Activated CD4-positive, alpha-beta T cell treated with anti-CD3 and anti-CD28 coated beads, Interleukin-2, amount 10 ng/mL, durations not matched to agents 24 days and 14 days (primary cell): ENCODE results near the gene ELF4. TPM values are rescaled to one million over a fixed set of nuclear protein-coding genes. Genes with fewer than 3 reads are reported as not detected.
A peak's percentile ranks its signal among the peaks of the same experiment; 100 is the strongest.

Experiments
- DNase-seq: peaks from one replicate; pipeline ENCODE4 v3.0.0; 2022
- H3K27ac Mint-ChIP-seq: one replicate; pipeline ENCODE4 v1.8.0; 2022; ENCODE audit warnings: mild to moderate bottlenecking, mixed read lengths
- H3K27me3 Mint-ChIP-seq: one replicate; pipeline ENCODE4 v1.8.0; 2022; ENCODE audit warnings: mixed read lengths
- H3K36me3 Mint-ChIP-seq: one replicate; pipeline ENCODE4 v1.8.0; 2022; ENCODE audit warnings: low read depth, mild to moderate bottlenecking, mixed read lengths
- H3K4me1 Mint-ChIP-seq: one replicate; pipeline ENCODE4 v1.8.0; 2021; ENCODE audit warnings: mixed read lengths
- H3K4me3 Mint-ChIP-seq: one replicate; pipeline ENCODE4 v1.8.0; 2022; ENCODE audit warnings: mild to moderate bottlenecking, moderate library complexity, mixed read lengths
- H3K9me3 Mint-ChIP-seq: one replicate; pipeline ENCODE4 v1.8.0; 2021; ENCODE audit warnings: mixed read lengths
- intact Hi-C: fragments of 100-400 bp; cut with micrococcal nuclease; formaldehyde crosslinking; loops from one replicate; pipeline ENCODE4 v1.15.1; 2023
- total RNA-seq: library from RNA; stranded (reverse); gene quantifications from 2 replicates; pipeline ENCODE4 v1.2.3, GENCODE V29; 2022

The ELF4 gene
- total RNA-seq, 1 donor from 2014 or later = 29.5 TPM

GRCh38 chrX:130105244-130105643 lies 5.1 kb downstream of the ELF4 start:
- peaks cover 30% of the 10 kb centered on the region for H3K4me1 Mint-ChIP-seq
- no peaks in the 10 kb centered on the region for H3K27me3 Mint-ChIP-seq
- H3K4me3 Mint-ChIP-seq = no peak overlapping the region
- H3K36me3 Mint-ChIP-seq = peaks cover 15% of the 10 kb centered on the region
- no peak for DNase-seq
- intact Hi-C loops = no loop called here
- no peak overlapping the region for H3K27ac Mint-ChIP-seq
- no peaks in the 10 kb centered on the region for H3K9me3 Mint-ChIP-seq

- H3K4me1 Mint-ChIP-seq = peaks cover 35% of the 10 kb centered on the region
- peaks cover 13% of the 10 kb centered on the region for H3K36me3 Mint-ChIP-seq
- intact Hi-C loops = no loop called here
- no peaks in the 10 kb centered on the region for H3K9me3 Mint-ChIP-seq
- H3K27ac Mint-ChIP-seq = no peak overlapping the region
- no peak overlapping the region for H3K4me3 Mint-ChIP-seq
- no peak for DNase-seq
- no peaks in the 10 kb centered on the region for H3K27me3 Mint-ChIP-seq
These were observed 6.7 kb downstream of the ELF4 start for GRCh38 chrX:130103605-130104004.

- no peak for DNase-seq
- peaks cover 10% of the 10 kb centered on the region for H3K36me3 Mint-ChIP-seq
- H3K9me3 Mint-ChIP-seq = no peaks in the 10 kb centered on the region
- intact Hi-C loops = no loop called here
- no peaks in the 10 kb centered on the region for H3K27me3 Mint-ChIP-seq
- no peak overlapping the region for H3K27ac Mint-ChIP-seq
- peaks cover 35% of the 10 kb centered on the region for H3K4me1 Mint-ChIP-seq
- H3K4me3 Mint-ChIP-seq = no peak overlapping the region
These were observed 10.1 kb downstream of the ELF4 start for GRCh38 chrX:130100180-130100579.

GRCh38 chrX:130098210-130098552 lies 12.1 kb downstream of the ELF4 start:
- peaks cover 5% of the 10 kb centered on the region for H3K36me3 Mint-ChIP-seq
- peaks cover 32% of the 10 kb centered on the region for H3K4me1 Mint-ChIP-seq
- peak overlapping the region; percentile 67 for H3K27ac Mint-ChIP-seq
- intact Hi-C loops = no loop called here
- no peaks in the 10 kb centered on the region for H3K27me3 Mint-ChIP-seq
- no peak for DNase-seq
- H3K4me3 Mint-ChIP-seq = peak overlapping the region; percentile 51
- no peaks in the 10 kb centered on the region for H3K9me3 Mint-ChIP-seq

- peaks cover 5% of the 10 kb centered on the region for H3K36me3 Mint-ChIP-seq
- intact Hi-C loops = no loop called here
- H3K27ac Mint-ChIP-seq = peak overlapping the region; percentile 67
- H3K9me3 Mint-ChIP-seq = no peaks in the 10 kb centered on the region
- no peak for DNase-seq
- H3K4me3 Mint-ChIP-seq = peak overlapping the region; percentile 51
- H3K4me1 Mint-ChIP-seq = peaks cover 29% of the 10 kb centered on the region
- H3K27me3 Mint-ChIP-seq = no peaks in the 10 kb centered on the region
These were observed 12.6 kb downstream of the ELF4 start for GRCh38 chrX:130097507-130098209.

- H3K27ac Mint-ChIP-seq = no peak overlapping the region
- intact Hi-C loops = no loop called here
- H3K4me3 Mint-ChIP-seq = no peak overlapping the region
- DNase-seq = no peak
- H3K36me3 Mint-ChIP-seq = peaks cover 2% of the 10 kb centered on the region
- no peaks in the 10 kb centered on the region for H3K27me3 Mint-ChIP-seq
- H3K4me1 Mint-ChIP-seq = peaks cover 35% of the 10 kb centered on the region
- H3K9me3 Mint-ChIP-seq = no peaks in the 10 kb centered on the region
These were observed 14.9 kb downstream of the ELF4 start for GRCh38 chrX:130095249-130096030.

- Mint-ChIP-seq H3K9me3 (no peaks in the 10 kb centered on the region), H3K27me3 (no peaks in the 10 kb centered on the region), H3K27ac (no peak overlapping the region), H3K36me3 (peaks cover 5% of the 10 kb centered on the region), H3K4me1 (peaks cover 38% of the 10 kb centered on the region), H3K4me3 (no peak overlapping the region)
- intact Hi-C loops = no loop called here
- DNase-seq = no peak
These were observed 15.6 kb downstream of the ELF4 start for GRCh38 chrX:130094696-130095095.

- no peak overlapping the region for H3K27ac Mint-ChIP-seq
- H3K9me3 Mint-ChIP-seq = no peaks in the 10 kb centered on the region
- H3K36me3 Mint-ChIP-seq = peaks cover 6% of the 10 kb centered on the region
- H3K4me3 Mint-ChIP-seq = no peak overlapping the region
- DNase-seq = no peak
- peaks cover 35% of the 10 kb centered on the region for H3K4me1 Mint-ChIP-seq
- no peaks in the 10 kb centered on the region for H3K27me3 Mint-ChIP-seq
- intact Hi-C loops = no loop called here
These were observed 17.0 kb downstream of the ELF4 start for GRCh38 chrX:130093271-130093670.

- Mint-ChIP-seq H3K27ac (peak overlapping the region; percentile 95), H3K9me3 (no peaks in the 10 kb centered on the region), H3K4me3 (peak overlapping the region; percentile 86), H3K36me3 (peaks cover 6% of the 10 kb centered on the region), H3K27me3 (no peaks in the 10 kb centered on the region), H3K4me1 (peaks cover 35% of the 10 kb centered on the region)
- peak; percentile 94 for DNase-seq
- intact Hi-C loops = loop anchor here (1.0 kb wide), 1 partner anchor 10 kb away; no protein-coding TSS in a partner anchor
These were observed 18.2 kb downstream of the ELF4 start for GRCh38 chrX:130091980-130092522.

- Mint-ChIP-seq H3K36me3 (peaks cover 9% of the 10 kb centered on the region), H3K27ac (peak overlapping the region; percentile 63), H3K9me3 (no peaks in the 10 kb centered on the region), H3K27me3 (no peaks in the 10 kb centered on the region), H3K4me3 (peak overlapping the region; percentile 59), H3K4me1 (peaks cover 36% of the 10 kb centered on the region)
- intact Hi-C loops = no loop called here
- DNase-seq = no peak
These were observed 19.9 kb downstream of the ELF4 start for GRCh38 chrX:130090364-130090763.

GRCh38 chrX:130086447-130087206 lies 23.7 kb downstream of the ELF4 start:
- peaks cover 8% of the 10 kb centered on the region for H3K36me3 Mint-ChIP-seq
- DNase-seq = peak; percentile 91
- H3K27ac Mint-ChIP-seq = peak overlapping the region; percentile 93
- intact Hi-C loops = loop anchor here (2.0 kb wide), 1 partner anchor 182 kb away; the partner anchor contains the start of gene ZNF280C
- H3K4me1 Mint-ChIP-seq = peaks cover 51% of the 10 kb centered on the region
- H3K4me3 Mint-ChIP-seq = peak overlapping the region; percentile 86
- no peaks in the 10 kb centered on the region for H3K9me3 Mint-ChIP-seq
- no peaks in the 10 kb centered on the region for H3K27me3 Mint-ChIP-seq

- intact Hi-C loops = loop anchor here (2.0 kb wide), 1 partner anchor 183 kb away; the partner anchor contains the start of gene ZNF280C
- Mint-ChIP-seq H3K36me3 (peaks cover 8% of the 10 kb centered on the region), H3K9me3 (no peaks in the 10 kb centered on the region), H3K4me1 (peaks cover 53% of the 10 kb centered on the region), H3K4me3 (peak overlapping the region; percentile 86), H3K27ac (peak overlapping the region; percentile 93), H3K27me3 (no peaks in the 10 kb centered on the region)
- DNase-seq = peak; percentile 64
These were observed 24.5 kb downstream of the ELF4 start for GRCh38 chrX:130085551-130086446.
